Colonic mucosa (tissue), 4 donors: ENCODE measurements around the gene GRIK4. TPM values are rescaled to one million over a fixed set of nuclear protein-coding genes. Genes with fewer than 3 reads are reported as not detected.
"Not testable (repeated sequence)": the region's sequence is repeated elsewhere in the genome, so short reads cannot be mapped to it uniquely, and the experiment has no call there.

ENCODE experiments used
- DNase-seq: peaks from one replicate; pipeline ENCODE4 v3.0.0-alpha.2; 2020
- H3K27ac ChIP-seq: fragments of 200-600 bp; one replicate; pipeline ENCODE4 v1.8.0; 2021
- H3K27me3 ChIP-seq: fragments of 200-600 bp; one replicate; pipeline ENCODE4 v1.8.0; 2021
- H3K36me3 ChIP-seq: fragments of 200-600 bp; one replicate; pipeline ENCODE4 v1.8.0; 2021
- H3K4me1 ChIP-seq: fragments of 200-600 bp; one replicate; pipeline ENCODE4 v1.8.0; 2021; ENCODE audit warnings: mild to moderate bottlenecking
- H3K4me3 ChIP-seq: fragments of 200-600 bp; one replicate; pipeline ENCODE4 v1.8.0; 2021
- H3K9ac ChIP-seq, 2 donors: one replicate each; pipeline ENCODE4 v1.7.0; 2013; ENCODE audit warnings: control low read depth in 2 of 2, low read depth in 2 of 2, low read length in 2 of 2
- H3K9me3 ChIP-seq: fragments of 200-600 bp; one replicate; pipeline ENCODE4 v1.8.0; 2021
- intact Hi-C: fragments of 100-400 bp; cut with DNase I; formaldehyde crosslinking; loops from one replicate; pipeline ENCODE4 v1.14.1; 2022
- total RNA-seq, 2 donors: library from RNA; stranded (reverse); fragmentation: NEBNext Ultra II Directional in 1 of 2; extraction: Animal tissue kit (Norgen Biotek cat#: 25700) in 1 of 2; gene quantifications; one replicate each; pipeline ENCODE4 v1.2.1, GENCODE V29; 2021
- TF ChIP-seq, protein P1 (sequence below): fragments of 200-600 bp; IDR thresholded peaks from one replicate; pipeline ENCODE4 v1.8.0; 2022; ENCODE audit warnings: antibody characterized with exemption, mild to moderate bottlenecking
- donor health status: healthy.
- donor health status: DM: no; HTN: no; CAD: no.
- donor health status: DM: no; HTN: no; CAD: no.

GRIK4 gene
- total RNA-seq, 2 donors from 2014 or later, result 0.10 to 0.21 TPM

DNA sequence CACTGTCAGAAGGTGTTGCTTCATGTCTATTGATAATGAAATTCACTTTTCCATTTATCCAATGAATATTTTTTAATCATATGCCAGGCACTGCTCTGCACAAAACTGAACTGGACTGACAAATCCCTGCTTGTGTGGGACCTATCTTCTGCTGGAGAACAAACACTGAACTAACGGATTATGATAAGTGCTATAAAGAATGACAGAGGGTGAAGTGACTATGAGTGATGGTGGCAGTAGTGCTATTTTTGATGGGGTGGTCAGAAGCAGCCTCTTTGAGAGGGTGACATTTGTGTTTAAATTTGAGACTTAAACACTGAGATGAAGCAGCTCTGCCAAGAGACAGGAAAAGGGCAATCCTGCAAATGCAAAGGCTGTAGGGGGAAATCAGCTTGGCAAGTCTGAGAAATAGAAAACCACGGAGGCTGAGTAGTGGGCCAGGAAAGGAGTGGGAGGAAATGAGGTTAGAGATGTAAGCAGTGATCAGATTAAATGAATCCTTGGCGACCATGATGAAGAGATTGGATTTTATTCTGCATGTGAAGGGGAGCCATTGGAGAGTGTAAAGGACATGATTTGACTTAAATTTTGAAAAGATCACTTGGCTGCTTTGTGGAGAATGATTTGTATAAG is 518.4 kb downstream of the GRIK4 start:
- Histone ChIP-seq H3K27ac (no peak overlapping the region), H3K9me3 (no peaks in the 10 kb centered on the region), H3K27me3 (no peaks in the 10 kb centered on the region), H3K4me1 (no peaks in the 10 kb centered on the region), H3K9ac (no peak overlapping the region), H3K4me3 (no peak overlapping the region), H3K36me3 (no peaks in the 10 kb centered on the region)
- TF ChIP-seq, protein P1, sequence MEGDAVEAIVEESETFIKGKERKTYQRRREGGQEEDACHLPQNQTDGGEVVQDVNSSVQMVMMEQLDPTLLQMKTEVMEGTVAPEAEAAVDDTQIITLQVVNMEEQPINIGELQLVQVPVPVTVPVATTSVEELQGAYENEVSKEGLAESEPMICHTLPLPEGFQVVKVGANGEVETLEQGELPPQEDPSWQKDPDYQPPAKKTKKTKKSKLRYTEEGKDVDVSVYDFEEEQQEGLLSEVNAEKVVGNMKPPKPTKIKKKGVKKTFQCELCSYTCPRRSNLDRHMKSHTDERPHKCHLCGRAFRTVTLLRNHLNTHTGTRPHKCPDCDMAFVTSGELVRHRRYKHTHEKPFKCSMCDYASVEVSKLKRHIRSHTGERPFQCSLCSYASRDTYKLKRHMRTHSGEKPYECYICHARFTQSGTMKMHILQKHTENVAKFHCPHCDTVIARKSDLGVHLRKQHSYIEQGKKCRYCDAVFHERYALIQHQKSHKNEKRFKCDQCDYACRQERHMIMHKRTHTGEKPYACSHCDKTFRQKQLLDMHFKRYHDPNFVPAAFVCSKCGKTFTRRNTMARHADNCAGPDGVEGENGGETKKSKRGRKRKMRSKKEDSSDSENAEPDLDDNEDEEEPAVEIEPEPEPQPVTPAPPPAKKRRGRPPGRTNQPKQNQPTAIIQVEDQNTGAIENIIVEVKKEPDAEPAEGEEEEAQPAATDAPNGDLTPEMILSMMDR, result no peak
- intact Hi-C loops, result no loop called here
- no peak for DNase-seq

DNA sequence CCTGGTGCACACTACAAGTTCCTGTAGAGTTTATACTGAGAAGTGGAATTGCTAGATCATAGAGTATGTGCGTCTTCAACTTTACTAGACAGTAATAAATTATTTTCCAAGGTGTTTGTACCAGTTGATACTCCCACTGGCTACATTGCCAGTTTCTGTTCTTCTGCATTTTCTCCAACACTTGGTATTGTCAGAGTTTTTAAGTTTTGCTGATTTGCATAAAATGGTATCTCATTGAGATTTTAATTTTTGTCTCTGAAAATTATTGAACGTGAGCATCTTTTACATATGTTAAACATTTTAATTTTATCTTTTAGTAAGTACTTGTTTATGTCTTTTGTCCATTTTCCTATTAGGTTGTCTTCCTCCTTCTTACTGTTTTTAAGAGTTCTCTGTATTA is 519.6 kb downstream of the GRIK4 start:
- Histone ChIP-seq H3K27ac (no peak overlapping the region), H3K27me3 (no peaks in the 10 kb centered on the region), H3K9me3 (no peaks in the 10 kb centered on the region), H3K36me3 (no peaks in the 10 kb centered on the region), H3K9ac (no peak overlapping the region), H3K4me3 (no peak overlapping the region), H3K4me1 (no peaks in the 10 kb centered on the region)
- intact Hi-C loops, result no loop called here
- TF ChIP-seq, protein P1, result no peak
- no peak for DNase-seq

DNA sequence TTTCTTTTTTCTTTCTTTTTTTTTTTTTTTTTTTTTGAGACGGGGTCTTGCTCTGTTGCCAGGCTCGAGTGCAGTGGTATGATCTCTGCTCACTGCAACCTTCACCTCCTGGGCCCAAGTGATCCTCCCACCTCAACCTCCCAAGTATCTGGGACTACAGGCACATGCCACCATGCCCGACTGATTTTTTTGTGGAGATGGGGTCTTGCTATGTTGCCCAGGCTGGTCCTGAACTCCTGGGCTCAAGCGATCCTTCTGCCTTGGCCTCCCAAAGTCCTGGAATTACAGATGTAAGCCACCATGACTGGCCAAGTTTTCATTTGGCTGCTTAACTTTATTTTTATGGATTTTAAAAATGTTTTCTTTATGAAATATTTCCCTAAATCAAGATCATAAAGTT is 520.1 kb downstream of the GRIK4 start:
- intact Hi-C loops, H3K36me3 ChIP-seq, DNase-seq, H3K27me3 ChIP-seq, H3K9me3 ChIP-seq, H3K4me3 ChIP-seq, H3K4me1 ChIP-seq, H3K27ac ChIP-seq, H3K9ac ChIP-seq: not testable (repeated sequence)

DNA sequence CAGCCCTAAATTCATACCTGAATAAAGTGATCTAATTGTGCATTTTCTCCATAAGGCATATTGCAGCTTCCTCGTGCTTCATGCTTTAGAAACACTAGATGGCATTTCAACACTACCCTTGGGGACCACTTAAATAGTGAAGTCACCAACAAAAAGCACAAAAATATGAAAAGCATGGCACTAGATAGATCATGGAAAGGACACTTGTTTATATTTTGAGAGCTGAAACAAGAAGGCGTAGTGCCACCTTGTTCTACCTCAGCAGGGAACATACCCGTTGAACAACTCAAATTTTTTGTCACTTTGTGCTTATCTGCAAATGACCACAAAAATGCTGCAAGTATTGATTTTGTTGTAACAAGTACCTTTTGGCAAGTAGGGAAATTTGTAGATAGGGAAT is 521.0 kb downstream of the GRIK4 start:
- no peak overlapping the region for H3K9ac ChIP-seq
- no peak overlapping the region for H3K27ac ChIP-seq
- no peaks in the 10 kb centered on the region for H3K36me3 ChIP-seq
- TF ChIP-seq, protein P1, result no peak
- H3K27me3 ChIP-seq, result no peaks in the 10 kb centered on the region
- no peak for DNase-seq
- H3K4me3 ChIP-seq, result no peak overlapping the region
- intact Hi-C loops, result no loop called here
- no peaks in the 10 kb centered on the region for H3K4me1 ChIP-seq
- no peaks in the 10 kb centered on the region for H3K9me3 ChIP-seq

DNA sequence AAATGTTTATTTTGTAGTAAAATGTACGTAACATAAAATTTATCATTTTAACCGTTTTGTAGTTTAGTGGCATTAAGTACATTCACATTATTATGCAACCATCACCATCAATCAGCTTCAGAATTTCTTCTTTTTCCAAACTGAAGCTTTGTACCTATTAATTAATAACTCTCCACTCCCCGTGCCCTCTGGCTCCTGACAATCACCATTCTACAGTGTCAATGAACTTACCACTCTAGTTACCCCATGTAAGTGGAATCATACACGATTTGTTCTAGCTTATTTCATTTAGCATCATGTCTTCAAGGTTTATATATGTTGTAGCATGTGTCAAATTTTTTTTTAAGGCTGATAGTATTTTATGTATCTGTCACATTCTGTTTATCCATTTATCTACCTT is 522.1 kb downstream of the GRIK4 start:
- Histone ChIP-seq H3K27me3 (no peaks in the 10 kb centered on the region), H3K9me3 (no peaks in the 10 kb centered on the region), H3K9ac (no peak overlapping the region), H3K4me1 (no peaks in the 10 kb centered on the region), H3K27ac (no peak overlapping the region), H3K36me3 (no peaks in the 10 kb centered on the region), H3K4me3 (no peak overlapping the region)
- intact Hi-C loops, result no loop called here
- no peak for DNase-seq
- TF ChIP-seq, protein P1, result no peak

DNA sequence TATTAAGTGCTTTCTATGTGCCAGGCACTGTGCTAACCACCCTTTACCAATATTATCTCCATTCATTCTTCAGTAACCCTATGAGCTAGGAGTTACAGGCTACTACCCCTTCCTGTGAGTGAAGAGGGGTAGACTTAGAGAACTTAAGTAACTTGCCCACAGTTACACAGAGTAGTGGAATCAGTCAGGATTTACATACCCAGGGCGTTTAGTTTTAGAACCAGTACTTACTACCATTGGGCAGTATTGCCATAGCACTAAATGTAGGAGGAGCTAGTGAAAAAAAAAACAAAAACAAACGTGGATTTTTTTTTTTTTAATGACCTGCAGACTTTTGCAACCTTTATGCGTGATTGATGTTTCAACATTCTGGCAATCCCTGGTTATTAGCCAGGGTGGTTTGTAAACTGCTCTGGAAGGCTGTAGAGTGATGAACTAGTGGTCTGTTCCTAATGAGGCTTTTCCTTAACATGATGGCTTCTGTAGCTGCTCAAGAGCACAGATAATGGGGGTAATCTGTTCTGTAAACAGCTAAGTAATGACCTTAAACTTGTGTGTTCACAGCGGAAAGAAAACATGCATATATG is 523.7 kb downstream of the GRIK4 start:
- H3K4me3 ChIP-seq, result no peak overlapping the region
- no peaks in the 10 kb centered on the region for H3K36me3 ChIP-seq
- no peak overlapping the region for H3K9ac ChIP-seq
- intact Hi-C loops, result no loop called here
- H3K4me1 ChIP-seq, result no peaks in the 10 kb centered on the region
- H3K27me3 ChIP-seq, result no peaks in the 10 kb centered on the region
- H3K9me3 ChIP-seq, result no peaks in the 10 kb centered on the region
- TF ChIP-seq, protein P1, result no peak
- no peak for DNase-seq
- H3K27ac ChIP-seq, result no peak overlapping the region
